Neural cell (in vitro differentiated cells): ENCODE measurements around the gene ZNF556.

Experiments used
- EZH2 ChIP-seq: fragments of 200-600, 300-800 bp; shearing (Covaris generic), sonication (generic); IDR thresholded peaks from 2 replicates; pipeline ENCODE4 v1.6.1; 2014; ENCODE audit warnings: antibody characterized with exemption, low read length, borderline replicate concordance, mild to moderate bottlenecking; ENCODE audit not compliant: insufficient read depth, poor library complexity, severe bottlenecking
- MXI1 ChIP-seq: fragments of 450-650 bp; conservative IDR thresholded peaks from 2 replicates; pipeline ENCODE4 v1.6.1; 2014; ENCODE audit warnings: antibody characterized with exemption, mild to moderate bottlenecking; ENCODE audit not compliant: poor library complexity, severe bottlenecking
- POLR2AphosphoS5 ChIP-seq: IDR thresholded peaks from 2 replicates; pipeline ENCODE4 v1.6.1; 2012
- SMC3 ChIP-seq: fragments of 450-650 bp; conservative IDR thresholded peaks from 2 replicates; pipeline ENCODE4 v1.6.1; 2014; ENCODE audit warnings: antibody characterized with exemption, mild to moderate bottlenecking, moderate library complexity; ENCODE audit not compliant: poor library complexity
- TF ChIP-seq, protein P1 (sequence below): fragments of 450-650 bp; IDR thresholded peaks from 2 replicates; pipeline ENCODE4 v1.5.1; 2014; ENCODE audit warnings: antibody characterized with exemption, mild to moderate bottlenecking, moderate library complexity; ENCODE audit not compliant: poor library complexity, severe bottlenecking

DNA sequence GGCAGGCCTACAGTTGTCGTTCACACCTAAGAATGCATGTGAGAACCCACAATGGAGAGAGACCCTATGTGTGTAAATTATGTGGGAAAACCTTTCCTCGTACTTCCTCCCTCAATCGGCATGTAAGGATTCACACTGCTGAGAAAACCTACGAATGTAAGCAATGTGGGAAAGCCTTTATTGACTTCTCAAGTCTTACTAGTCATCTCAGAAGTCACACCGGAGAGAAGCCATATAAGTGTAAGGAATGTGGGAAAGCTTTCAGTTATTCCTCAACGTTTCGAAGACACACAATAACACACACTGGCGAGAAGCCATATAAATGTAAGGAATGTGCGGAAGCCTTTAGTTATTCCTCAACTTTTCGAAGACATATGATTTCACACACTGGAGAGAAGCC lies 14.5 kb upstream of the ZNF556 start:
- TF ChIP-seq, protein P1, sequence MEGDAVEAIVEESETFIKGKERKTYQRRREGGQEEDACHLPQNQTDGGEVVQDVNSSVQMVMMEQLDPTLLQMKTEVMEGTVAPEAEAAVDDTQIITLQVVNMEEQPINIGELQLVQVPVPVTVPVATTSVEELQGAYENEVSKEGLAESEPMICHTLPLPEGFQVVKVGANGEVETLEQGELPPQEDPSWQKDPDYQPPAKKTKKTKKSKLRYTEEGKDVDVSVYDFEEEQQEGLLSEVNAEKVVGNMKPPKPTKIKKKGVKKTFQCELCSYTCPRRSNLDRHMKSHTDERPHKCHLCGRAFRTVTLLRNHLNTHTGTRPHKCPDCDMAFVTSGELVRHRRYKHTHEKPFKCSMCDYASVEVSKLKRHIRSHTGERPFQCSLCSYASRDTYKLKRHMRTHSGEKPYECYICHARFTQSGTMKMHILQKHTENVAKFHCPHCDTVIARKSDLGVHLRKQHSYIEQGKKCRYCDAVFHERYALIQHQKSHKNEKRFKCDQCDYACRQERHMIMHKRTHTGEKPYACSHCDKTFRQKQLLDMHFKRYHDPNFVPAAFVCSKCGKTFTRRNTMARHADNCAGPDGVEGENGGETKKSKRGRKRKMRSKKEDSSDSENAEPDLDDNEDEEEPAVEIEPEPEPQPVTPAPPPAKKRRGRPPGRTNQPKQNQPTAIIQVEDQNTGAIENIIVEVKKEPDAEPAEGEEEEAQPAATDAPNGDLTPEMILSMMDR, result no peak
- TF ChIP-seq POLR2AphosphoS5, result no peak
- no peak for TF ChIP-seq EZH2
- no peak for TF ChIP-seq SMC3
- TF ChIP-seq MXI1, result no peak
